GM13976 (cell line): ENCODE measurements around the gene TRHDE.
A peak's percentile ranks its signal among the peaks of the same experiment; 100 is the strongest.

ENCODE experiments used
- DNase-seq: peaks from one replicate; pipeline ENCODE4 v3.0.0; 2012; ENCODE audit warnings: low spot score
- in situ Hi-C: fragments of 300-500 bp; cut with MboI; formaldehyde crosslinking; loops from one replicate; pipeline ENCODE4 v1.12.0; 2022; ENCODE audit warnings: low sequenced_read_pairs, mixed read lengths, inconsistent platforms; ENCODE audit not compliant: unreplicated experiment
- TF ChIP-seq, protein P1 (sequence below): IDR thresholded peaks from 2 replicates; pipeline ENCODE4 v1.5.1; 2012; ENCODE audit warnings: borderline replicate concordance, mild to moderate bottlenecking; ENCODE audit not compliant: insufficient read depth; ENCODE audit errors: extremely low read depth, missing control alignments, control extremely low read depth

Gene TRHDE

DNA sequence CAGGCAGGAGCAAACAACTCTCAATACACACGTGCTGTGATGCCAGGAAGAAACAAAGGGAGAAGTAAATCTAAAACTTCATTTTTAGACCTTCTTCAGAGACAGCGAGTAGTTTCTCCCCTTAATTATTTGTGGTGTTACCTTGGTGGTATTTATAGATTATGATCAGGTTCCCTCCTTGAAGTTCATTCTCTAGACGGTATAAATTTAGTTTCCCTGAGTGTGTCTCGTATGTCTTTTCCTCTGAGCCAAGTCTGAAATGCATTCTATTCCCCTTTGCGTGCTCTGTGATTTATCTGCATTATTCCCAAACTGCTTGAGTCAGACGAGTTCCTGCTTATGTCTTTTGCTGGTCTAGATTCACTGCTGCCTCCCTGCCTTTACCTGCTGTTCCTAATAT lies 65.2 kb downstream of the TRHDE start:
- in situ Hi-C loops = no loop called here
- TF ChIP-seq, protein P1, sequence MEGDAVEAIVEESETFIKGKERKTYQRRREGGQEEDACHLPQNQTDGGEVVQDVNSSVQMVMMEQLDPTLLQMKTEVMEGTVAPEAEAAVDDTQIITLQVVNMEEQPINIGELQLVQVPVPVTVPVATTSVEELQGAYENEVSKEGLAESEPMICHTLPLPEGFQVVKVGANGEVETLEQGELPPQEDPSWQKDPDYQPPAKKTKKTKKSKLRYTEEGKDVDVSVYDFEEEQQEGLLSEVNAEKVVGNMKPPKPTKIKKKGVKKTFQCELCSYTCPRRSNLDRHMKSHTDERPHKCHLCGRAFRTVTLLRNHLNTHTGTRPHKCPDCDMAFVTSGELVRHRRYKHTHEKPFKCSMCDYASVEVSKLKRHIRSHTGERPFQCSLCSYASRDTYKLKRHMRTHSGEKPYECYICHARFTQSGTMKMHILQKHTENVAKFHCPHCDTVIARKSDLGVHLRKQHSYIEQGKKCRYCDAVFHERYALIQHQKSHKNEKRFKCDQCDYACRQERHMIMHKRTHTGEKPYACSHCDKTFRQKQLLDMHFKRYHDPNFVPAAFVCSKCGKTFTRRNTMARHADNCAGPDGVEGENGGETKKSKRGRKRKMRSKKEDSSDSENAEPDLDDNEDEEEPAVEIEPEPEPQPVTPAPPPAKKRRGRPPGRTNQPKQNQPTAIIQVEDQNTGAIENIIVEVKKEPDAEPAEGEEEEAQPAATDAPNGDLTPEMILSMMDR = no peak
- no peak for DNase-seq

DNA sequence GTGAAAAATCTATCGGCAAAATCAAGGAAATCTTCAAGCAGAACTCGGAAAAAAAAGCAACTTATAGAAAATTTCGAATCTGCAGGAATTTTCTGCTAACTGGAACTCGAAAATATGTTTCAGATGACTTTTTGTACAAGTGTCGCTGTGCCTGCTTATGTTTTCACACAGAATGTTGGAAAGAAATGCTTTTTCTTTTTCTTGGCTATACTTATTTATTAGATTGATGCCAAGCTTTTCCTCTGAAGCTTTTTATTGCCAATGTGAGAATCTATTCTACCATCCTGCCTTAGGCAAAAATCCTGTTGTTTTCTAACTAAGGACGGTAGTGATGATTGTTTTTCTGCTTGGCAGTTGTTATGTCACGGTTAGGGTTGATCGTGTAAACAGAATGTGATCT lies 65.8 kb downstream of the TRHDE start:
- TF ChIP-seq, protein P1 = no peak
- no peak for DNase-seq
- in situ Hi-C loops = no loop called here

DNA sequence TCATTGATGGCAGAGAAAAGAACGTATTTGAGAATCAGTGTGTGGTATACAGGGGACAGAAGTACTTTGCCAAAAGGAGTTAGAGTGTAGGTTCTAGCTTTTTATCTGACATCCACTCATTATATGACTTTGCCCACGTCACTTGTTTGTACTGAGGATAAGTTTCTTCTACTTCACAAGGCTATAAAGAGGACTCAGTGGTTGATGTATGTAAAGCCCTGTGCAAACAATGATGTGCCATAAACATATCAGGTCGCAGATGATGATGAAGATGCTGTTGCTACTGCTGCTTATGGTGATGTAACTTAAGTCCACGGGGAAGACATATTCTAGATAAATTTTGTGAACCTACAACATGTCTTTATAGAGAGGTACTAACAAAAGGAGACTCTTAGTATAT lies 66.3 kb downstream of the TRHDE start:
- TF ChIP-seq, protein P1 = no peak
- in situ Hi-C loops = no loop called here

DNA sequence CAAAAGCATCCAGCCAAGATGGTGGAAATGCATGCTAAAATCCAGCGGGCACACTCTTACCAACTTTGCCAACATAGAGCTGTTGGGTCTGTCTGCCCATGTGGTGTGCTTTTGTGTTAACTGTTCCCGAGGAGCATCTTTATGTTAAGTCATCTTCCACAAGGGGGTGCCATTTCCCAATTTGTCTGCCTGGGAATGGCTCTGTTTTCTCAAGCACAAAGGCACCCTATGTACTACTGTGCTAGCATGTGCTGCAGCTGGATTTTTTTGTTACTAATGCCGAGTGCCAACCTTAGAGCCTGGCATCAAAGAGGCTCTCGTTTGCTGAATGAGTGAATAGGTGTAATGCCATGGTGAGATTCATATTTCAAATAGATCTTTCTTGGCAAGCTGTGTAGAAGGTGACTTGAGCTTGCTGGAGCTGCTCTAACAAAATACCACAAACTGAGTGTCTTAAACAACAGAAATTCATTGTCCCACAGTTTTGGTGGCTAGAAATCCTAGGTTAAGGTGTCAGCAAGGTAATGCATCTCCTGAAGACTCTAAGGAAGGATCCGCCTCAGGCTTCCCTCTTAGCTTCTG lies 74.3 kb downstream of the TRHDE start:
- DNase-seq = no peak
- TF ChIP-seq, protein P1 = peak; percentile 34
- in situ Hi-C loops = no loop called here

More for the DNA sequence above, 66.3 kb downstream of the TRHDE start:
- no peak for DNase-seq

DNA sequence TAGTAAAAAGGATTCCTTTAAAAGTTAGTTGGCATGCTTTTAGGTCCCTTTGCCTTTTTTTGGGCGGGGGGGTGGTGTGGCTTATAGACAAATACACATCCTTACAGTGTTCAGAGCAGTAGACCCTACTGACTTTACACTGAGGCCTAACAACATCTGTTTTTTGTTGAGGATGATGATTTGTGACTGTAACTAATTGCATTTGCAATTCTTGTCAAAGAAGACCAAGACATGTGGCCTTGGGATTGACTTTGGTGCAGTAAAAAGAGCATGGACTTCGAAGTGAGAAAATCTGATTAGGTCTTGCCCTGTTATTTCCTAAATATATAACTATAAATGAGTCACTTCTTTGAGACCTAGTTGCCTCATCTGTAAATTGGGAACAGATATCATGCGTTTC lies 77.3 kb downstream of the TRHDE start:
- TF ChIP-seq, protein P1 = no peak
- in situ Hi-C loops = no loop called here
- no peak for DNase-seq

DNA sequence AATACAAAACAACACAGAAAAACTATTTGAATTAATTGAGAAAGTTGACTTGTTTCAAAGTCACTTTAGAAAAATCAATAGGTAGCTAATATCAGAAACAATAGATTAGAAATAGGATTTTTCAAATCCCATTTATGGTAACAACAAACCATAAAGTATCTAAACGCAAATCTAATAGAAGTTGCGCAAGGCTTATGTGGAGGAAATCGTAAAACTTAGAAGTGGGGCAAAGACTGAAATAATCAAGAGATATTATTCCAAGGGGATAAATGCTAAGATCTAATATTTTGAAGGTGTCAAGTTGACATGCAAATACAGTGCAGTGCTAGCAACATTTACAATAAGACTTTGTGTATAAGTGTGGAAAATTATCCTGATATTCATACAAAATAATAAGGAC lies 87.2 kb downstream of the TRHDE start:
- in situ Hi-C loops = no loop called here
- TF ChIP-seq, protein P1 = no peak
- no peak for DNase-seq
